IPS-15b (cell line): ENCODE results near the gene CPED1.

Experiments
- H3K27me3 ChIP-seq: one replicate; pipeline ENCODE4 v1.6.1; 2013; ENCODE audit warnings: low read length; ENCODE audit not compliant: control insufficient read depth, insufficient read depth
- H3K36me3 ChIP-seq: one replicate; pipeline ENCODE4 v1.6.1; 2013; ENCODE audit warnings: low read length; ENCODE audit not compliant: control insufficient read depth, insufficient read depth
- H3K4me1 ChIP-seq: one replicate; pipeline ENCODE4 v1.6.1; 2013; ENCODE audit warnings: mild to moderate bottlenecking, low read length; ENCODE audit not compliant: control insufficient read depth, insufficient read depth
- H3K4me3 ChIP-seq: one replicate; pipeline ENCODE4 v1.5.1; 2013; ENCODE audit warnings: low read depth, low read length
- H3K9ac ChIP-seq: one replicate; pipeline ENCODE4 v1.6.1; 2013; ENCODE audit warnings: low read depth, mild to moderate bottlenecking, low read length
- H3K9me3 ChIP-seq: one replicate; pipeline ENCODE4 v1.6.1; 2013; ENCODE audit warnings: mild to moderate bottlenecking, low read length; ENCODE audit not compliant: control insufficient read depth, insufficient read depth

Gene CPED1

DNA sequence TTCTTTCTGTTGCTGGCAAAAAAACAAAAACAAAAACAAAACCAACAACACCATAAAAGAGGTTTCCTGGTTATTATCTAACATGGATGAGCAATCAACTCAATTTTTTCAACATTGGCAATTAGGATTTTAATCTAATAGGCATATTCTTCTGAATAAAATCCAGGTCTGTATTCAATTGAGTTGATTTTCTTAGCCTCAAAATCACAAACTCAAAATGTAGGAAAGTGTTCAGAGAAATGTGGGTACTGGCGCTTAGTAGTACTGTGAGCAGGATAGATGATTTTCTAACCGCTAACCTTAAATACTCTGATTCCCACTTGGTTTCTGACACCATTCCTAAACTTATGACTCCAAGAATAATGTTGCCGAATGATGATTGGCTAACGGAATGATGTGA, 345.9 kb downstream of the CPED1 start:
- Histone ChIP-seq H3K36me3 (no peaks in the 10 kb centered on the region), H3K27me3 (peaks cover 30% of the 10 kb centered on the region), H3K9ac (no peak overlapping the region), H3K9me3 (no peaks in the 10 kb centered on the region), H3K4me1 (no peaks in the 10 kb centered on the region), H3K4me3 (no peak overlapping the region)

DNA sequence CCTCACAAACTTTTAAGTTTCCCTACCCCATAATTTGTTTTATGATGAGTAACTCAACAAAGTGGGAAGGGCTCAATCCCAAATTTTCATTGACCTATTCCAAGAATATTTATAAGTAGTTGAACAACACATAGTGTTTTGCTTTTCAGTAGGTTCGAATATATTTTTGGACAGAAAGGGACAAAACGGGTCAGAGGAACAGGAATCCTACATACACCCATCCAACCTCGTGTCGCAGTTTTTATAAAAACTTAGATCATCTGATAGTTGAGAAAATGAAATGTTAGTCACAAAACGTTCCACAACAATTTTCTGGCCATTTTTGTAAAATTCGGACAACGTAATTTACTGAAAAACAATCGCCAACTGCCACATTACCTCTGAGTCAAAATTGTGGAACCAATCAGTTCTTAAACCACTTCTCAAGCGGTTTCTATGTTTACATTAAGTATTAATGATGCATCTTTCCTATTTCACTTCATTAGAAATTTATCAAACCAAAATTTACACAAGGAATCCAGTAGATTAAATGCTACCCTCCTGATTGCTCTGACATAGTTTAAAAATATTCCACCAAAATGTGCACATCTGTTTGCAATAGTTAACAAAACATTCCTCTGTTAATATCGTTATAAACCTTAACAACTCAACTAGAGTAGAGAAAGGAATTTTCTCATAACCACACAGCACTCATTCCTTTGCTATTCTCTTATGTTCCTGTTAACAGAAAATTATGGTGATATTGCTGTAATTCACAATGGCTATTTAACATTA, 346.6 kb downstream of the CPED1 start:
- H3K4me1 ChIP-seq, result no peaks in the 10 kb centered on the region
- no peak overlapping the region for H3K4me3 ChIP-seq
- no peaks in the 10 kb centered on the region for H3K9me3 ChIP-seq
- peaks cover 23% of the 10 kb centered on the region for H3K27me3 ChIP-seq
- no peaks in the 10 kb centered on the region for H3K36me3 ChIP-seq
- H3K9ac ChIP-seq, result no peak overlapping the region

DNA sequence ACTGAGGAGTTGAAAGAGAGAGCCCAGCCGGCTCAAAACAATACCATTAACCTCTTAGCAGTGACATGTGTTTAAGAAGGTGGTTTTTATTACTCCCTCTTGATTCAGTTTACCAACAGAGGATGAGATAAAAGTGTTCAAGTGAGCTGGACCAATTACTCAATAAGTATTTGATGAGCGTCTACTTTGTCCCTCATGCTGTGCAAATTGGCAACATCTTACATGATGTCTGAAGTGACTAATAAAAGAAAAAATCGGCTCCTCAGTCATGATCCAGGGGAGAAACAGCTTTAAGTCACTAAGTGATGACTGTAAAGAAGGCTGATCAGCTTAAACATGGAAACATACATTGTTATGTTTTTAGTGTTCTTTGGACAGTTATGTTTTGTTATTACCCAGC, 348.1 kb downstream of the CPED1 start:
- no peak overlapping the region for H3K4me3 ChIP-seq
- H3K27me3 ChIP-seq, result peaks cover 8% of the 10 kb centered on the region
- no peaks in the 10 kb centered on the region for H3K9me3 ChIP-seq
- no peaks in the 10 kb centered on the region for H3K36me3 ChIP-seq
- no peak overlapping the region for H3K9ac ChIP-seq
- no peaks in the 10 kb centered on the region for H3K4me1 ChIP-seq

DNA sequence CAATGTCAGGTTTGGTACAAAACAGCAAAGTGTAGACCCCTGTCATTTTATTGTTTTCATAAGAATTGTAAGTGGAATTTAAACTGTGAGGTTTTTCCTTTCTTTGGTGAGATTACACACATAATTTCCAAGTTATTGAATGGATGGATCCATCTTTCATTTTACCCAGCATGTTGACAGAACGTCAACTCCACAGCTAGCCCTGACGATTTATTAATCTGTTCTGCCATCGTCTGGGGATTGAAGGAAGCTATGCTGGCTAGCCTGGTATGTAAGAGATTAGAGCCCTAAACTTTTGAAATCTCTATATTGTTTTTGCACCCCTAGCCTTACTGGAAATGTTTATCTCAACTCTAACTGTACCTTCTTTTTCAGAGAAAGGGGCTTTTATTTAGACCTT, 348.9 kb downstream of the CPED1 start:
- H3K4me3 ChIP-seq, result no peak overlapping the region
- H3K27me3 ChIP-seq, result no peaks in the 10 kb centered on the region
- no peaks in the 10 kb centered on the region for H3K9me3 ChIP-seq
- no peaks in the 10 kb centered on the region for H3K4me1 ChIP-seq
- no peaks in the 10 kb centered on the region for H3K36me3 ChIP-seq
- H3K9ac ChIP-seq, result no peak overlapping the region

DNA sequence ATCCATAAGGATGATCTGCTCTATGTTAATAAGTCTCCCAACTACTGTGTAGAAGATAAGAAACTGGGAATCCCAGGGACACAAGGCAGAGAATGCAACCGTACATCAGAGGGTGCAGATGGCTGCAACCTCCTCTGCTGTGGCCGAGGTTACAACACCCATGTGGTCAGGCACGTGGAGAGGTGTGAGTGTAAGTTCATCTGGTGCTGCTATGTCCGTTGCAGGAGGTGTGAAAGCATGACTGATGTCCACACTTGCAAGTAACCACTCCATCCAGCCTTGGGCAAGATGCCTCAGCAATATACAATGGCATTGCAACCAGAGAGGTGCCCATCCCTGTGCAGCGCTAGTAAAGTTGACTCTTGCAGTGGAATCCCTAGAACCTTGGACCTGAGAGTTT, 350.6 kb downstream of the CPED1 start:
- H3K4me1 ChIP-seq, result no peaks in the 10 kb centered on the region

DNA sequence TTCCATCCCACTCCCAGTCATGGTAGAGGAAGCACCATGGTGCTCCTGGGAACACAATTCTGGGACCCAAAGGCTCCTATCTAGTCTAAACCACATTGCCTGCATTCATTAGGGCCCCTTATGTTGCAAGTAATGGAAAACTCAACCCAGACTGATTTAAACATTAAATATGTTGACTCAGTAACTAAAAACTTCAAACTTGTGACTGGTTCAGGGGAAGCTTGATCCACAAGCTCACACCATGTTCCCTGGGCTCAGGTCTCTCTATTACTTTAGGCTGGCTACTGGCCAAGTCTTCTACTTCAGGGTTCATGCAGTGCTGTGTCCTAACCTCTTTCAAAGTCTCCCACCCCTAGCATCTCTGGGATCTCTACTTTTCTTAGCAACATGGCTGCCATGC, 353.4 kb downstream of the CPED1 start:
- Histone ChIP-seq H3K27me3 (no peaks in the 10 kb centered on the region), H3K9me3 (no peaks in the 10 kb centered on the region), H3K9ac (no peak overlapping the region), H3K4me3 (no peak overlapping the region), H3K4me1 (no peaks in the 10 kb centered on the region), H3K36me3 (no peaks in the 10 kb centered on the region)

More for the DNA sequence above, 350.6 kb downstream of the CPED1 start:
- Histone ChIP-seq H3K36me3 (no peaks in the 10 kb centered on the region), H3K4me3 (no peak overlapping the region), H3K27me3 (no peaks in the 10 kb centered on the region), H3K9ac (no peak overlapping the region), H3K9me3 (no peaks in the 10 kb centered on the region)

DNA sequence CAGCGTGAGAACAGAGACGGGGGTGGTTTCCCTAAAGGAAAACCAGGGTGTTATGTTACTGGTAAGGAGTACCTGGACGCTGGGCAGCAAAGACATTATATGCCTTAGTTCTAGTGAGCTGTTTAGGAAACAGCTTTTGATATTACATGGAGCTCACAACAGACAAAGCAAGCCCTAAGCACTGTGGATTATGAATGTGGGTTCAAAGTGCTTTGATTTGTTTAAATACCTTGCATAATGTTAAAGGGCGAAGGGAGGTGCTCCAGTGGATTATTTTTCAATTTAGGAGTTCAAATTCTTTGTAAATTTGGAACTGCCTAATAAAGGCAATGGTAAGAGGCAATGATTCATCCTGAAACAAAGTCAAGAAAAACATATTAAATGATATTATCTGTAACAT, 354.1 kb downstream of the CPED1 start:
- no peak overlapping the region for H3K4me3 ChIP-seq
- no peaks in the 10 kb centered on the region for H3K4me1 ChIP-seq
- no peaks in the 10 kb centered on the region for H3K36me3 ChIP-seq
- no peaks in the 10 kb centered on the region for H3K27me3 ChIP-seq
- H3K9me3 ChIP-seq, result no peaks in the 10 kb centered on the region
- no peak overlapping the region for H3K9ac ChIP-seq

DNA sequence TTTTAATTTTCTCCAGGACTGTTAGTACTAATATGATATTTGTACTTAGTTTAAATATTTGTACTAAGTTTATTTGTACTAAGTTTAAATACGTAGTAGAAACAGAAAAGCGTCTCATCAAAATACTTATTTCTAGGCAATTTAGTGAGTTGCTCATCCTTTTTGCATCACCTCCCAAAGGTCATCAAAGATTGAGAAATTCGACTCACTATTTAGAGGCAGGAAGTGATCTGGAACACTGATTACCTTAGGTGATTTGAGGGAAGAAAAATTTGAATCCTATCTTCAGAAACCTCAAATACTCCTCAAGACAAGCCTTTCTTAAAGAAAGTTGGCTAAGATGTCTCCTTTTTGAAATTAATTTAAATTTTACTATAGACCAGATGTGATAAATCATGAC, 354.8 kb downstream of the CPED1 start:
- Histone ChIP-seq H3K4me3 (no peak overlapping the region), H3K27me3 (no peaks in the 10 kb centered on the region), H3K4me1 (no peaks in the 10 kb centered on the region), H3K9me3 (no peaks in the 10 kb centered on the region), H3K9ac (no peak overlapping the region), H3K36me3 (no peaks in the 10 kb centered on the region)

DNA sequence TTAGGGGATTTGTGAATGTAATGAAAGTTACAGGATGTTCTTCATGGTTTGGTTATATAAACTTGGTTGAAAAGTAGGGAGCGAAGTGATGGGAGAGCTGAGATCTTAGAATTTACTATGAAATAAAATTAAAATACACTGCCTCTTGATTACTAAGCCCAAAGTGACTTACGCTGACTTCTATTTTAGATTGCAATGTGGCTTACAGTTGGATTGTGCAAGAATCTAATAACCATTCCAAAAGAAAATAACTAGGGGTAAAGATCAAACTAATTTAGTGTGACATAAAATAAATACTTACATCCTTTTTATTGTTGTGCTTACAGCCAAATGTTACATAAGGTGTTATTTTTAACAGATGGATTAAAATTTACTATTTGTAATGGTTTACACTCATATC, 355.6 kb downstream of the CPED1 start:
- Histone ChIP-seq H3K4me3 (no peak overlapping the region), H3K9ac (no peak overlapping the region), H3K4me1 (no peaks in the 10 kb centered on the region)

DNA sequence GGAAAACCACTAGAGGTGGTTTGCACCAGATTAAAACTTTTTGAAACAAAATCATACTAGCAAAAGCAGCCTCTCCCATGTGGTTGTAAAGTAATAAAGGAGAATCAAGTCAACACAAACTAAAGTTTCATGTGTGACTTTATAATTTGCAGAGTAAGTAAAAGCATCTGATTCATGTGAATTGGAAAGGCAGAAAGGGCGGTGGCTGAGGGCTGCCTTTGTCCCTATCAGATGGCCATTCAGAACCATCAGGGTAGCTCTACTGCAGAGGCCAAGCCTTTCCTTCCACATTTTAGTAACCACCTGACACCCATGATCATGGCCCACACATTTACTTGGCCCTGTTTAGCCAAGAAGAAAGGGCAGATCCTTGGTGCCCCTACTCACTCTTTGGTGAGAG, 356.0 kb downstream of the CPED1 start:
- H3K4me1 ChIP-seq, result no peaks in the 10 kb centered on the region
- no peak overlapping the region for H3K4me3 ChIP-seq
- no peaks in the 10 kb centered on the region for H3K27me3 ChIP-seq

More for the DNA sequence above, 355.6 kb downstream of the CPED1 start:
- Histone ChIP-seq H3K27me3 (no peaks in the 10 kb centered on the region), H3K9me3 (no peaks in the 10 kb centered on the region), H3K36me3 (no peaks in the 10 kb centered on the region)

More for the DNA sequence above, 356.0 kb downstream of the CPED1 start:
- Histone ChIP-seq H3K36me3 (no peaks in the 10 kb centered on the region), H3K9me3 (no peaks in the 10 kb centered on the region), H3K9ac (no peak overlapping the region)
